K562 (cell line): ENCODE data around the gene PSRC1. TPM values are rescaled to one million over a fixed set of nuclear protein-coding genes. Genes with fewer than 3 reads are reported as not detected.

Experiments used
- ATAC-seq: fragments of 200-7000 bp; cut with Tn5 transposase; 3 replicates; pipeline ENCODE4 v1.9.1; 2020; ENCODE audit warnings: moderate library complexity
- BruUV-seq: library from RNA; stranded (reverse); fragments of 400-500 nt; replicated peaks from 2 replicates; lab custom pipeline; 2021; lab: Mats Ljungman, UMichigan
- CTCF ChIA-PET: fragments of 300-600 bp; formaldehyde crosslinking; extraction: SDS; loops from one replicate; lab custom pipeline; 2021; ENCODE audit warnings: low intra/inter-chr PET ratio; lab: Yijun Ruan, JAX
- POLR2A ChIA-PET: fragments of 300-600, 350-650 bp; sonication (Branson Sonifier 250); formaldehyde crosslinking; extraction: SDS; loops from one replicate; lab custom pipeline; 2021; ENCODE audit warnings: antibody characterized with exemption, inconsistent platforms; lab: Yijun Ruan, JAX
- DNase-seq, 4 experiments: peaks; one replicate each; pipeline versions ENCODE4 v3.0.0 to v3.0.0-alpha.2; 2011 to 2018; ENCODE audit warnings: low spot score in 3 of 4, mixed read lengths in 3 of 4; ENCODE audit errors: extremely low read depth in 1 of 4
- FAIRE-seq: peaks from 2 replicates; lab custom pipeline; 2011; peaks lifted over from hg19 to GRCh38; lab: Jason Lieb, UNC
- H2AFZ ChIP-seq: 2 replicates; pipeline ENCODE4 v1.6.0; 2011; ENCODE audit warnings: low read depth, low read length, control low read depth, inconsistent platforms
- H3K27ac ChIP-seq: fragments of 200-600 bp; 3 replicates; pipeline ENCODE4 v1.8.0; 2011; ENCODE audit warnings: low read depth, mild to moderate bottlenecking, control low read depth, inconsistent platforms, low read length, moderate library complexity, mixed read lengths; ENCODE audit errors: extremely low read depth
- H3K27me3 ChIP-seq, 2 experiments: fragments of 300-600 bp in 1 of 2; 2 replicates in 1 of 2; 3 replicates in 1 of 2; pipeline versions ENCODE4 v1.6.0 to v1.8.0; 2011; ENCODE audit warnings: inconsistent platforms in 2 of 2, low read length in 2 of 2, mild to moderate bottlenecking in 1 of 2, mixed read lengths in 1 of 2, moderate library complexity in 1 of 2; ENCODE audit not compliant: control insufficient read depth in 2 of 2, insufficient read depth in 2 of 2
- H3K36me3 ChIP-seq: fragments of 300-600 bp; 3 replicates; pipeline ENCODE4 v1.8.0; 2011; ENCODE audit warnings: mild to moderate bottlenecking, low read length, inconsistent platforms; ENCODE audit not compliant: control insufficient read depth, insufficient read depth
- H3K4me1 ChIP-seq, 2 experiments: fragments of 200-600 bp in 1 of 2; replicated peaks in 1 of 2; 2 replicates in 1 of 2; 3 replicates in 1 of 2; pipeline versions ENCODE4 v1.5.1 to v1.8.0; 2011; ENCODE audit warnings: inconsistent platforms in 2 of 2, low read length in 2 of 2, mild to moderate bottlenecking in 1 of 2, mixed read lengths in 1 of 2, moderate library complexity in 1 of 2; ENCODE audit not compliant: control insufficient read depth in 2 of 2, insufficient read depth in 2 of 2
- H3K4me2 ChIP-seq: 2 replicates; pipeline ENCODE4 v1.6.1; 2011; ENCODE audit warnings: low read length, control low read depth, inconsistent platforms, mixed read lengths; ENCODE audit not compliant: insufficient read depth
- H3K4me3 ChIP-seq: fragments of 200-600 bp; sonication (generic), shearing (Covaris generic); 2 replicates; pipeline ENCODE4 v1.5.1; 2016; ENCODE audit warnings: control low read depth, inconsistent platforms
- H3K79me2 ChIP-seq: fragments of 200-600 bp; 3 replicates; pipeline ENCODE4 v1.8.0; 2011; ENCODE audit warnings: low read length, inconsistent platforms; ENCODE audit not compliant: control insufficient read depth, insufficient read depth
- H3K9ac ChIP-seq, 2 experiments: 2 replicates each; pipeline versions ENCODE4 v1.6.0 to v1.6.1; 2011; ENCODE audit warnings: low read depth in 2 of 2, low read length in 2 of 2, control low read depth in 1 of 2, inconsistent platforms in 1 of 2, mild to moderate bottlenecking in 1 of 2, mixed read lengths in 1 of 2; ENCODE audit not compliant: insufficient read depth in 1 of 2
- H3K9me1 ChIP-seq: one replicate; pipeline ENCODE4 v1.6.0; 2011; ENCODE audit warnings: inconsistent platforms, mild to moderate bottlenecking, low read length, moderate library complexity; ENCODE audit not compliant: control insufficient read depth, insufficient read depth
- H3K9me3 ChIP-seq: replicated peaks from 2 replicates; pipeline ENCODE4 v1.5.1; 2011; ENCODE audit warnings: low read depth, low read length, inconsistent platforms; ENCODE audit not compliant: control insufficient read depth, insufficient read depth
- H4K20me1 ChIP-seq: replicated peaks from 2 replicates; pipeline ENCODE4 v1.6.1; 2011; ENCODE audit warnings: low read length, inconsistent platforms, mixed read lengths; ENCODE audit not compliant: control insufficient read depth, insufficient read depth
- KDM1A ChIP-seq, 2 experiments: fragments of 450-650 bp; IDR thresholded peaks; 2 replicates each; pipeline ENCODE4 v1.6.1; 2016; ENCODE audit warnings: mild to moderate bottlenecking in 2 of 2
- MNT ChIP-seq, 2 experiments: fragments of 450-650 bp; conservative IDR thresholded peaks; 2 replicates each; pipeline ENCODE4 v1.6.1; 2017; ENCODE audit warnings: mild to moderate bottlenecking in 2 of 2, moderate library complexity in 2 of 2
- PTTG1 ChIP-seq: fragments of 450-650 bp; IDR thresholded peaks from 2 replicates; pipeline ENCODE4 v1.6.1; 2016; ENCODE audit warnings: low read depth, mild to moderate bottlenecking, missing genetic modification characterization, missing compliant biosample characterization
- TCF3 ChIP-seq: sonication (generic); formaldehyde crosslinking; IDR thresholded peaks from 2 replicates; pipeline ENCODE4 v1.4.0; 2020; ENCODE audit warnings: mild to moderate bottlenecking, missing genetic modification reagents
- ZNF76 ChIP-seq: fragments of 250-450 bp; sonication (Bioruptor Pico); IDR thresholded peaks from 2 replicates; pipeline ENCODE4 v1.4.0; 2020; ENCODE audit warnings: mild to moderate bottlenecking, moderate library complexity, borderline replicate concordance
- WGBS: fragments of 100-300 bp; shearing (Covaris generic); methylation state at CpG from one replicate; pipeline ENCODE4 v1.1.6; 2016; ENCODE audit warnings: low coverage, mixed read lengths; ENCODE audit not compliant: insufficient coverage; ENCODE audit errors: missing lambda C conversion rate; 5-methylcytosine and 5-hydroxymethylcytosine counted together
- in situ Hi-C: fragments of 300-500 bp; cut with MboI; formaldehyde crosslinking; loops from 4 replicates; pipeline ENCODE4 v1.15.0; 2018; ENCODE audit warnings: inconsistent platforms, mixed read lengths
- intact Hi-C: fragments of 100-400 bp; cut with micrococcal nuclease; formaldehyde crosslinking; loops from 2 replicates; pipeline ENCODE4 v1.14.2; 2022
- polyA plus RNA-seq, 8 experiments: library from polyadenylated mRNA; depleted of rRNA in 4 of 8; stranded (reverse) in 5 of 8; unstranded in 3 of 8; fragments of >200 nt; fragmentation: Nextera tagmentation in 2 of 8; fragmentation: Illumina TruSeq in 1 of 8; extraction: Ambion mirVana in 2 of 8; extraction: Trizol in 1 of 8; gene quantifications; 2 replicates each; pipeline versions ENCODE4 v1.2.1 to v1.2.3, GENCODE V29; 2011 to 2014; ENCODE audit warnings: inconsistent platforms in 1 of 8, missing spikeins in 1 of 8
- total RNA-seq, 7 experiments: library from RNA; depleted of rRNA in 6 of 7; stranded (reverse); fragments of >200 nt in 6 of 7; fragmentation: Illumina TruSeq in 2 of 7; extraction: Trizol in 2 of 7; gene quantifications; 2 replicates each; pipeline versions ENCODE4 v1.2.1 to v1.2.3, GENCODE V29; 2011 to 2021; ENCODE audit warnings: low replicate concordance in 1 of 7

Gene PSRC1
- total and polyA plus RNA-seq, 9 of the 15 experiments (the other 6 are each of a cell fraction or from before 2014, with no cell fraction given) = 6.5 to 65.2 (median 39.3) TPM

GRCh38 chr1:109235137-109235536, 47.8 kb downstream of the PSRC1 start:
- CTCF ChIA-PET = no interaction called here

More at GRCh38 chr1:109235137-109235536, 47.8 kb downstream of the PSRC1 start:
- WGBS = 99% methylated on average over 7 of the region's 7 CpGs
- ATAC-seq (no peak), DNase-seq (no peak)
- Histone ChIP-seq H4K20me1 (peaks cover 11% of the 10 kb centered on the region; the same call in 1 of the 2 replicates), H3K36me3 (peaks cover 84% of the 10 kb centered on the region), H3K4me2 (no peak overlapping the region), H3K9me3 (no peaks in the 10 kb centered on the region), H3K79me2 (no peaks in the 10 kb centered on the region), H3K27ac (no peak overlapping the region), H2AFZ (no peak overlapping the region), H3K4me3 (no peak overlapping the region), H3K9ac (no peak overlapping the region), H3K27me3 (no peaks in the 10 kb centered on the region)
- in situ Hi-C loops = no loop called here
- intact Hi-C loops = no loop called here
- TF ChIP-seq ZNF76 (CRISPR knock-in tag) (no peak), TCF3 (CRISPR knock-in tag) (no peak), PTTG1 (tag) (no peak), KDM1A (IDR thresholded peaks at IDR 0.05) (no peak), MNT (conservative IDR thresholded peaks at IDR 0.05) (no peak)
- TF ChIP-seq, all 486 proteins: peak for 0
- peaks cover 3 to 4% of the 10 kb centered on the region in 2 experiments; a peak in 3 of 5 replicates for H3K4me1 ChIP-seq
- BruUV-seq = no TSS peak
- FAIRE-seq = no peak
- H3K9me1 ChIP-seq = no peaks in the 10 kb centered on the region
- POLR2A ChIA-PET = no interaction called here
